Endothelial cell of umbilical vein (primary cell): ENCODE results near the gene GOLGA6A. TPM values are rescaled to one million over a fixed set of nuclear protein-coding genes. Genes with fewer than 3 reads are reported as not detected.
"Not testable (repeated sequence)": the region's sequence is repeated elsewhere in the genome, so short reads cannot be mapped to it uniquely, and the experiment has no call there.

Experiments used
- BruUV-seq: library from RNA; stranded (reverse); fragments of 400-500 nt; replicated peaks from 2 replicates; lab custom pipeline; 2021; lab: Mats Ljungman, UMichigan
- CTCF ChIA-PET: fragments of 300-600, 350-600 bp; sonication (Branson Sonifier 250); formaldehyde crosslinking; loops from one replicate; lab custom pipeline; 2021; ENCODE audit warnings: antibody characterized with exemption, inconsistent platforms; lab: Charles Lee
- POLR2A ChIA-PET: fragments of 300-600, 350-600 bp; sonication (Branson Sonifier 250); formaldehyde crosslinking; loops from one replicate; lab custom pipeline; 2021; ENCODE audit warnings: antibody characterized with exemption, inconsistent platforms; lab: Charles Lee
- DNase-seq: peaks from one replicate; pipeline ENCODE4 v3.0.0-alpha.2; 2011; ENCODE audit warnings: low read depth, low spot score
- FAIRE-seq: peaks from 2 replicates; lab custom pipeline; 2011; peaks lifted over from hg19 to GRCh38; lab: Jason Lieb, UNC
- H2AFZ ChIP-seq: 2 replicates; pipeline ENCODE4 v1.6.0; 2012; ENCODE audit warnings: low read depth, low read length, control low read depth, inconsistent platforms
- H3K27ac ChIP-seq: 2 replicates; pipeline ENCODE4 v1.5.1; 2011; ENCODE audit warnings: low read depth, mild to moderate bottlenecking, control low read depth, low read length, moderate library complexity; ENCODE audit not compliant: insufficient read depth
- H3K27me3 ChIP-seq, 2 experiments: 2 replicates each; pipeline versions ENCODE4 v1.6.0 to v1.6.1; 2011; ENCODE audit warnings: low read length in 2 of 2, mixed read lengths in 1 of 2; ENCODE audit not compliant: control insufficient read depth in 2 of 2, insufficient read depth in 2 of 2
- H3K36me3 ChIP-seq, 2 experiments: 2 replicates in 1 of 2; 3 replicates in 1 of 2; pipeline ENCODE4 v1.5.1; 2011; ENCODE audit warnings: low read length in 2 of 2, mild to moderate bottlenecking in 1 of 2, moderate library complexity in 1 of 2; ENCODE audit not compliant: control insufficient read depth in 2 of 2, insufficient read depth in 2 of 2; ENCODE audit errors: extremely low read depth in 1 of 2
- H3K4me1 ChIP-seq: 3 replicates; pipeline ENCODE4 v1.5.1; 2011; ENCODE audit warnings: mild to moderate bottlenecking, low read length; ENCODE audit not compliant: control insufficient read depth, insufficient read depth; ENCODE audit errors: extremely low read depth
- H3K4me2 ChIP-seq: 2 replicates; pipeline ENCODE4 v1.6.1; 2011; ENCODE audit warnings: low read length, control low read depth, mixed read lengths; ENCODE audit not compliant: insufficient read depth
- H3K4me3 ChIP-seq, 3 experiments: fragments of 200-600 bp in 1 of 3; sonication (generic), shearing (Covaris generic) in 1 of 3; replicated peaks in 1 of 3; 2 replicates each; pipeline ENCODE4 v1.5.1; 2011 to 2016; ENCODE audit warnings: control low read depth in 3 of 3, low read length in 3 of 3, mild to moderate bottlenecking in 2 of 3, inconsistent platforms in 1 of 3, low read depth in 1 of 3, moderate library complexity in 1 of 3; ENCODE audit not compliant: insufficient read depth in 1 of 3
- H3K79me2 ChIP-seq: 2 replicates; pipeline ENCODE4 v1.6.0; 2012; ENCODE audit warnings: low read length, inconsistent platforms; ENCODE audit not compliant: control insufficient read depth, insufficient read depth
- H3K9ac ChIP-seq: replicated peaks from 2 replicates; pipeline ENCODE3; 2011; ENCODE audit warnings: low read length, control low read depth; ENCODE audit not compliant: insufficient read depth; ENCODE audit errors: extremely low read depth
- H3K9me1 ChIP-seq: replicated peaks from 3 replicates; pipeline ENCODE4 v1.6.0; 2011; ENCODE audit warnings: mild to moderate bottlenecking, low read length; ENCODE audit not compliant: control insufficient read depth, insufficient read depth; ENCODE audit errors: extremely low read depth
- H3K9me3 ChIP-seq: replicated peaks from 2 replicates; pipeline ENCODE4 v1.5.1; 2012; ENCODE audit warnings: low read length, inconsistent platforms; ENCODE audit not compliant: control insufficient read depth, insufficient read depth
- H4K20me1 ChIP-seq: replicated peaks from 2 replicates; pipeline ENCODE3; 2011; ENCODE audit warnings: mild to moderate bottlenecking, low read length; ENCODE audit not compliant: control insufficient read depth, insufficient read depth; ENCODE audit errors: extremely low read depth
- dilution Hi-C: fragments of 300-500 bp; cut with MboI; formaldehyde crosslinking; loops from one replicate; pipeline ENCODE4 v1.15.0; 2019; ENCODE audit warnings: low sequenced_read_pairs; ENCODE audit not compliant: extremely low pct_ligation_motif_present
- intact Hi-C: fragments of 100-400 bp; cut with micrococcal nuclease; formaldehyde crosslinking; loops from one replicate; pipeline ENCODE4 v1.10.0; 2022
- polyA plus RNA-seq, 4 experiments: library from polyadenylated mRNA; depleted of rRNA in 3 of 4; stranded (reverse) in 3 of 4; unstranded in 1 of 4; fragments of >200 nt; gene quantifications; 2 replicates each; pipeline versions ENCODE4 v1.2.1 to v1.2.3, GENCODE V29; 2011 to 2012; ENCODE audit warnings: missing spikeins in 1 of 4
- total RNA-seq: library from RNA; stranded (reverse); gene quantifications from 2 replicates; pipeline ENCODE4 v1.2.3, GENCODE V29; 2021

GOLGA6A gene
- total and polyA plus RNA-seq, 2 donors (not counting 3 experiments of a cell fraction or from before 2014, with no cell fraction given): not detected

GRCh38 chr15:74094567-74094966, 12.2 kb upstream of the GOLGA6A start:
- POLR2A ChIA-PET, H3K4me2 ChIP-seq, H3K27me3 ChIP-seq, H3K79me2 ChIP-seq, dilution Hi-C loops, H3K4me1 ChIP-seq, H2AFZ ChIP-seq, H3K4me3 ChIP-seq, H3K9ac ChIP-seq, BruUV-seq, H3K27ac ChIP-seq, H3K9me1 ChIP-seq, FAIRE-seq, CTCF ChIA-PET, H3K9me3 ChIP-seq, H4K20me1 ChIP-seq, intact Hi-C loops, H3K36me3 ChIP-seq, DNase-seq: not testable (repeated sequence)

DNA sequence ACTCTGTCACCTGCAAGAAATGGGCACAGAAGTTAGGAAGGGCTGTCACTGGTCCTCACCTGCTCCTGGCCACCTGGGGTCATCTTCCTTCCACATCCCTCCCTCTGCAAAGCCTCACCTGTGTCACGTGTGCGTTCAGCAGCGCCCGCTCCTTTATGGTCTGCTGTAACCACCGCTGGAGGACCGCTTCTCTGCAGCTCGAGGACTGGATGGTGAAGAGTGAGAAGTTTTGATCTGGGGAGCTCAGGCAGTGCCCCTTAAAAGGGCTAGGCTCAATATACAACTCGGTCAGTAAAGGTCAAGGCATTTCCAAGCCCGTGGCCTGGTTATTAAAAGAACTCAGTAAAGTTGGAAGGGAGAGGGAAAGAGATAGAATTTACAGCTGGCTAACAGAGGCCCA, 6.6 kb downstream of the GOLGA6A start:
- H4K20me1 ChIP-seq, FAIRE-seq, H3K9me3 ChIP-seq, H3K36me3 ChIP-seq, H3K9ac ChIP-seq, CTCF ChIA-PET, H3K4me2 ChIP-seq, H3K27me3 ChIP-seq, H3K4me3 ChIP-seq, POLR2A ChIA-PET, H3K27ac ChIP-seq, BruUV-seq, intact Hi-C loops, dilution Hi-C loops, DNase-seq, H3K79me2 ChIP-seq, H3K4me1 ChIP-seq, H2AFZ ChIP-seq, H3K9me1 ChIP-seq: not testable (repeated sequence)

DNA sequence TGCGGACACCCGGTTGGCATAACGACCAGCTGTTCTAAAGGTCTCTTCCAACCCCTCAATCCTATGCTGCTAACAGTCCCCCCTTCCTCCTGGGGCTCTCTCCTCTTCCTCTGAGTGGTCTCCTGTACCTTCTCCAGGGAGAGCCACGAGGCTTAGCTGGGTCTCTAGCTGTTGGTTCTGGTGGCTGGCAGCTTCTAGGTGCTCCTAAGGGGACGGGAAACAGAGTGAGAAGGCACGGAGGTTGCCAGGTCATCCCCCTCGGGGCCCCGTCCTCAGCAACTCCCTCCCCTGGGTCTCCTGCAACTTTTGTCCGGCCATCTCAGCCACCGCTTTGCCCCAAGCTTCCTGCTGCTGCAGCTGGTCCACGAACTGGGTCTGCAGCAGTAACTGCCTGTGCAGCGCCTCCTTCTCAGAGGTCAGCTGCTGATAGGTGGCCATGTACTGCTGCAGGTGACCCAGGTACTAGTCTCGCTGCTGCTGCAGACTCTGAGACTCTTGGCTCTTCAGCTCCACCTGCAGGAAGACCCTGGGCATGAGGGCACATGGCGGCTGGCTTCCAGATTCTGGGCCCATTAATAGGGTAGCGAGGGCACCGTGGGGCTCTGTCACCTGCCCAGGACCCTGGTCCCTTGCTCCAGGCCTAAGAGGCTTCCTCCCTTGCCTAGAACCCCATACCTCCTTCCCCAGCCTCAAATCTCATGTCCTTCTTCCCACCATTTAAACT, 9.6 kb downstream of the GOLGA6A start:
- H3K9me1 ChIP-seq, H2AFZ ChIP-seq, H4K20me1 ChIP-seq, CTCF ChIA-PET, H3K4me2 ChIP-seq, H3K9ac ChIP-seq, H3K36me3 ChIP-seq, H3K79me2 ChIP-seq, H3K27ac ChIP-seq, intact Hi-C loops, H3K4me1 ChIP-seq, FAIRE-seq, dilution Hi-C loops, BruUV-seq, H3K9me3 ChIP-seq, DNase-seq, POLR2A ChIA-PET, H3K4me3 ChIP-seq, H3K27me3 ChIP-seq: not testable (repeated sequence)

DNA sequence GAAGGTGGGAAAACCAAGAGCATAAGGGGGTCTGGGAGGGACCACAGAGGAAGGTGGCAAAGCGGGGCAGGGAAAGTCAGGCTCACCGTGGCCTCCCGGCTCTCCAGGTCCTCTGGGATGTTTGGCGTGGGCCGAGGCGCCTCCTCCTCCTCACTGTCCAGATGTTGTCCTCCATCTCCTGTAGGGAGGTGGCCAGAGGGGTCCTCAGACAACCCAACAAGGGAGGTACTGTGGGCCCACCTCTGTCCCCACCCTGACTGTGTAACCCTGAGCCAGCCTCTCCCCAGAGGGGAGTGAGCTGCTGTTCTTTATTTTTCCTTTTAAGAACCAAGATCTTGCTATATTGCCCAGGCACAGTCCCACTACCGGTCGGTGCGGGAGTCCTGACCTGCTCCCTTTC, 10.2 kb downstream of the GOLGA6A start:
- DNase-seq, H3K9ac ChIP-seq, H3K9me1 ChIP-seq, H3K79me2 ChIP-seq, CTCF ChIA-PET, H3K27ac ChIP-seq, H3K4me2 ChIP-seq, H3K27me3 ChIP-seq, H3K4me1 ChIP-seq, H3K4me3 ChIP-seq, FAIRE-seq, H3K36me3 ChIP-seq, dilution Hi-C loops, H4K20me1 ChIP-seq, BruUV-seq, H2AFZ ChIP-seq, H3K9me3 ChIP-seq, POLR2A ChIA-PET, intact Hi-C loops: not testable (repeated sequence)
